Mesendoderm (in vitro differentiated cells): ENCODE results near the gene KIF2A.
A peak's percentile ranks its signal among the peaks of the same experiment; 100 is the strongest.

Experiments
- DNase-seq: peaks from one replicate; pipeline ENCODE4 v3.0.0; 2013
- H2AK5ac ChIP-seq: 2 replicates; pipeline ENCODE4 v1.6.1; 2013; ENCODE audit warnings: low read length, inconsistent platforms
- H2BK120ac ChIP-seq: 2 replicates; pipeline ENCODE4 v1.6.1; 2013; ENCODE audit warnings: low read depth, mild to moderate bottlenecking, low read length, moderate library complexity, mixed read lengths
- H2BK15ac ChIP-seq: replicated peaks from 2 replicates; pipeline ENCODE4 v1.6.1; 2013; ENCODE audit warnings: low read depth, mild to moderate bottlenecking, moderate library complexity
- H2BK5ac ChIP-seq: 2 replicates; pipeline ENCODE4 v1.6.1; 2013; ENCODE audit warnings: low read length, inconsistent platforms
- H3K18ac ChIP-seq: 2 replicates; pipeline ENCODE4 v1.6.1; 2013; ENCODE audit warnings: mild to moderate bottlenecking, low read length, mixed read lengths
- H3K23ac ChIP-seq: one replicate; pipeline ENCODE4 v1.6.1; 2013; ENCODE audit warnings: low read length
- H3K27ac ChIP-seq: 2 replicates; pipeline ENCODE4 v1.5.1; 2013; ENCODE audit warnings: low read depth, mild to moderate bottlenecking, inconsistent platforms, low read length, moderate library complexity
- H3K27me3 ChIP-seq: 2 replicates; pipeline ENCODE4 v1.6.1; 2013; ENCODE audit warnings: low read length, control low read depth, mild to moderate bottlenecking, inconsistent platforms; ENCODE audit not compliant: insufficient read depth, poor library complexity
- H3K36me3 ChIP-seq: 2 replicates; pipeline ENCODE4 v1.6.1; 2013; ENCODE audit warnings: low read length, inconsistent platforms; ENCODE audit not compliant: control insufficient read depth, insufficient read depth
- H3K4ac ChIP-seq: one replicate; pipeline ENCODE4 v1.6.1; 2013; ENCODE audit warnings: low read depth, mild to moderate bottlenecking, low read length, moderate library complexity
- H3K4me1 ChIP-seq: 2 replicates; pipeline ENCODE4 v1.6.1; 2013; ENCODE audit warnings: low read depth, low read length, inconsistent platforms; ENCODE audit not compliant: control insufficient read depth
- H3K4me2 ChIP-seq: 2 replicates; pipeline ENCODE4 v1.6.1; 2013; ENCODE audit warnings: low read length
- H3K4me3 ChIP-seq: 2 replicates; pipeline ENCODE4 v1.5.1; 2013; ENCODE audit warnings: mild to moderate bottlenecking, low read length
- H3K56ac ChIP-seq: one replicate; pipeline ENCODE4 v1.6.1; 2013; ENCODE audit warnings: low read length
- H3K79me1 ChIP-seq: 2 replicates; pipeline ENCODE4 v1.6.1; 2013; ENCODE audit warnings: low read length, inconsistent platforms
- H3K79me2 ChIP-seq: 2 replicates; pipeline ENCODE4 v1.6.1; 2013; ENCODE audit warnings: mild to moderate bottlenecking, low read length; ENCODE audit not compliant: control insufficient read depth, insufficient read depth
- H3K9ac ChIP-seq: 2 replicates; pipeline ENCODE4 v1.6.1; 2013; ENCODE audit warnings: low read length, inconsistent platforms
- H4K5ac ChIP-seq: one replicate; pipeline ENCODE4 v1.6.1; 2013; ENCODE audit warnings: low read length
- H4K8ac ChIP-seq: one replicate; pipeline ENCODE4 v1.6.1; 2013; ENCODE audit warnings: low read depth, mild to moderate bottlenecking, control low read depth, low read length, moderate library complexity
- WGBS: extraction: QIAGEN DNeasy Blood & Tissue Kit; methylation state at CpG from one replicate; pipeline ENCODE4 v1.1.7; 2013; ENCODE audit warnings: low lambda C conversion rate, missing lambda C conversion rate; ENCODE audit not compliant: insufficient coverage; ENCODE audit errors: extremely low coverage; 5-methylcytosine and 5-hydroxymethylcytosine counted together

KIF2A gene

DNA sequence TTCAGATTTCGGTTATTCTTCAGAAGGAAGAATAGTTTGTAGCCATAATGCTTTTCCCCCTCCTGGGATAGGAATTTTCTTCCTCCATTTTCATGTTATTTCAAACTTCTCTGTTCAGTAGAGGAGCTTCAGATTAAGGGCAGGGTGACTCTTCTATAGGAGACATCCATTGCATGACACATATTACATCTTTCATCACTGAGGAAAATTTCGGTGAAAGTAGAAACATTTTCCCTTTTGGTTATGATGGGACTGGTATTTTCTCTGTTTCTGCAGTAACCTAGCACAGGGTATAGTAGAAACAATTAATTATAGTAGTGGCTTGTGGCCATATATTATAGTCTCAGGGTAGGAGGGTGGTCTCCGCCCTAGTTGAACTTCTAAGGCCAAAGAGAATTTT, 107.7 kb downstream of the KIF2A start:
- no CpG with 5 or more reads among the region's 3 CpGs for WGBS
- Histone ChIP-seq H3K4ac (no peak overlapping the region), H2BK5ac (no peak overlapping the region), H3K4me2 (peak overlapping the region; percentile 92), H3K79me2 (peaks cover 42% of the 10 kb centered on the region), H4K8ac (no peak overlapping the region), H3K36me3 (no peaks in the 10 kb centered on the region), H2AK5ac (no peak overlapping the region), H3K9ac (peak overlapping the region; percentile 86), H2BK15ac (no peak overlapping the region), H3K27ac (no peak overlapping the region), H3K23ac (no peak overlapping the region), H3K27me3 (no peaks in the 10 kb centered on the region), H3K4me1 (peaks cover 2% of the 10 kb centered on the region), H3K56ac (no peak overlapping the region), H4K5ac (no peak overlapping the region), H3K4me3 (peak overlapping the region; percentile 97), H3K18ac (no peak overlapping the region), H2BK120ac (no peak overlapping the region), H3K79me1 (no peaks in the 10 kb centered on the region)
- DNase-seq = no peak

DNA sequence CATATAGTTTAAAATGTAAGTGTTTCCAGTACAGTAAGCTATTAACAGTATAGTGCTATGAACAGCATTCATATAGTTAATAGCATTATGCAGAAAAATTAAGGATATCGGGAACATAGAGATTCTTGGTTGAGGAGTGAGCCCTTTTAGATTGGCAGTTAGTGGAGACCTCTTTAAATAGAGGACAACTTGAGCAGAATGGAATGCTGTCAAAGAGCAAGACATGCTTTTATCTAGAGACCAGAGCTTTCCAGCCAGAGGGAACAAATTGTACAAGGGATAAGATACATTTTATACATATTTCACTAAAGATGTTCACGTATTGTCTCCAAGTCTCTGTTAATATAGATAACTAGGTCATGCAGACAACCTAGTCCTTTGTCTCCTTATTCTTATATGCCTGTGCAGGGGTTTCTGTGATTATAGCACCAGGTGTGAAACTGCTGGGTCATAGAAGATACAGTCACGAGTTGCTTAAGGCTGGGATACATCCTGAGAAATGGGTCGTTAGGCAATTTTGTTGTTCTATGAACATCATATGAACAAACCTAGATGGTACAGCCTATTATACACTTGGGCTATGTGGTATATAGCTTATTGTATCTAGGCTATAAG, 112.6 kb downstream of the KIF2A start:
- Histone ChIP-seq H3K4me1 (peaks cover under 1% of the 10 kb centered on the region), H3K23ac (no peak overlapping the region), H2BK15ac (no peak overlapping the region), H3K9ac (no peak overlapping the region), H3K27me3 (no peaks in the 10 kb centered on the region), H3K18ac (no peak overlapping the region), H3K27ac (no peak overlapping the region), H2AK5ac (no peak overlapping the region), H2BK5ac (no peak overlapping the region), H3K4me3 (no peak overlapping the region), H3K79me1 (peaks cover 6% of the 10 kb centered on the region), H4K5ac (no peak overlapping the region), H3K4ac (no peak overlapping the region), H2BK120ac (no peak overlapping the region), H4K8ac (no peak overlapping the region), H3K56ac (no peak overlapping the region), H3K4me2 (no peak overlapping the region), H3K79me2 (peaks cover 42% of the 10 kb centered on the region), H3K36me3 (no peaks in the 10 kb centered on the region)
- DNase-seq = no peak
- WGBS = no CpG with 5 or more reads among the region's 4 CpGs

DNA sequence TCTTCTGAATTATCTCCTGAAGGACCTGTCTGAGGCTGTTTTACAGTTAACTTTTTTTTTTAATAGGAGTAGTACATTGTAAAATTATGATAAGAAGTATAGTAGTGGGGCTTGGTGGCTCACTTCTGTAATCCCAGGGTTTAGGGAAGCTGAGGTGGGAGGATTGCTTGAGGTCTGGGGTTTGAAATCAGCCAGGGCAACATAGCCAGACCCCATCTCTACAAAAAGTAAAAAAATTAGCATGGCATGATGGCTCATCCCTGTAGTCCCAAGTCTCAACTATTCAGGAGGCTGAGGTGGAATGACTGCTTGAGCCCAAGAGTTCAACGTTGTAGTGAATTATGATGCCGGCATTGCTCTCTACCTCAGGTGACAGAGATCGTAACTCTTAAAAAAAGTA, 113.6 kb downstream of the KIF2A start:
- no peak for DNase-seq
- Histone ChIP-seq H3K18ac (no peak overlapping the region), H3K27ac (no peak overlapping the region), H3K4ac (no peak overlapping the region), H3K9ac (no peak overlapping the region), H4K8ac (no peak overlapping the region), H2AK5ac (no peak overlapping the region), H4K5ac (no peak overlapping the region), H3K36me3 (no peaks in the 10 kb centered on the region), H2BK120ac (no peak overlapping the region), H3K4me3 (no peak overlapping the region), H3K4me2 (no peak overlapping the region), H3K4me1 (no peaks in the 10 kb centered on the region), H3K79me1 (peaks cover 6% of the 10 kb centered on the region), H3K79me2 (peaks cover 35% of the 10 kb centered on the region), H2BK5ac (no peak overlapping the region), H3K23ac (no peak overlapping the region), H2BK15ac (no peak overlapping the region), H3K27me3 (no peaks in the 10 kb centered on the region), H3K56ac (no peak overlapping the region)
- WGBS = no CpG with 5 or more reads among the region's 3 CpGs

DNA sequence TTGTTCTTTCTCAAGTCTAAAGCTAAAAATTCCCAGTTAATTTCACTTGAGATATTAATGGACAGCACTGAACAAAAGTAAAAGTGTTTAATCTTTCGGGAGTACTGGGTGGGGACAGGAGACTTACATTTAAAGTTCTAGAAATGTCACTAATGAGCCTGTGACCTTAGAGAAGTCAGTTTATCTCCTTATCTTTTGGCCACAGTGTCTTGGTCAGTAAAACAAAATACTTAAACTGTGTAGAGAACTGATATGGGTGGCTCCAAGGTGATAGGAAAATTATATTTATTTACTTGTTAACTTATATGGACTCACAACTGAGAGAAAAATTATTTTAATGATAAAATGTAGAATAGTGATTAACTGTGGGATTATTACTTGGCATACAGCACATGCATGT, 115.4 kb downstream of the KIF2A start:
- WGBS = no CpG with 5 or more reads among the region's 1 CpG
- no peak overlapping the region for H4K5ac ChIP-seq
- no peak for DNase-seq
- H4K8ac ChIP-seq = no peak overlapping the region
- peaks cover 6% of the 10 kb centered on the region for H3K79me1 ChIP-seq
- no peak overlapping the region for H3K9ac ChIP-seq
- H2BK120ac ChIP-seq = no peak overlapping the region
- H2AK5ac ChIP-seq = no peak overlapping the region
- no peak overlapping the region for H2BK15ac ChIP-seq
- no peaks in the 10 kb centered on the region for H3K36me3 ChIP-seq
- no peak overlapping the region for H3K18ac ChIP-seq
- no peak overlapping the region for H2BK5ac ChIP-seq
- H3K23ac ChIP-seq = no peak overlapping the region
- no peak overlapping the region for H3K4me2 ChIP-seq
- H3K56ac ChIP-seq = no peak overlapping the region
- H3K4me1 ChIP-seq = no peaks in the 10 kb centered on the region
- no peak overlapping the region for H3K4me3 ChIP-seq
- no peak overlapping the region for H3K4ac ChIP-seq
- peaks cover 28% of the 10 kb centered on the region for H3K79me2 ChIP-seq
- no peak overlapping the region for H3K27ac ChIP-seq
- H3K27me3 ChIP-seq = no peaks in the 10 kb centered on the region

DNA sequence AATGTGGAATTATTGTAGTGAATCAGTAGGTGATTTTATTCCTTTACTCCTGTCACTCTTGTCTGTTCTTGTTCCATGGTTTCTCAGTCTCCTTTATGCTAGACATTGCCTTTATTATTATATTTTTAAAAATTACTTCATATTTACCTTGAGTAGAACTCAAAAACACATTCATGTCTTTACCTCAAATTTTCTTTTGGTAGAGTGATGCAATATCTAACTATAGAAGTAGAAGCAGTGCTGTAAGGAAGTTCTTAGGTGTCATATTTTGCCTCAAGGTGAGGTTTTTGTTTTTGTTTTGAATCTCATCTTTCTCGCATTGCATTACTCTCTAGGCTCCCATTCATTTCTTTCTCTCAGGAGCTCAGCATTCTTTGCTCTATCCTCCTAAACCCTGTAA, 118.8 kb downstream of the KIF2A start:
- Histone ChIP-seq H2AK5ac (no peak overlapping the region), H3K18ac (no peak overlapping the region), H2BK5ac (no peak overlapping the region), H3K4me1 (no peaks in the 10 kb centered on the region), H3K27ac (no peak overlapping the region), H4K5ac (no peak overlapping the region), H3K56ac (no peak overlapping the region), H3K79me1 (peaks cover 4% of the 10 kb centered on the region), H3K23ac (no peak overlapping the region), H4K8ac (no peak overlapping the region), H3K4me2 (no peak overlapping the region), H3K4ac (no peak overlapping the region), H3K36me3 (no peaks in the 10 kb centered on the region), H3K9ac (no peak overlapping the region), H3K27me3 (no peaks in the 10 kb centered on the region), H3K4me3 (no peak overlapping the region), H2BK15ac (no peak overlapping the region), H2BK120ac (no peak overlapping the region), H3K79me2 (peaks cover 24% of the 10 kb centered on the region)
- WGBS = no CpG with 5 or more reads among the region's 1 CpG
- DNase-seq = no peak
